HCT116 (cell line): Measurements from ENCODE around the gene WASF2.
A peak's percentile ranks its signal among the peaks of the same experiment; 100 is the strongest.

Experiments
- CEBPB ChIP-seq: IDR thresholded peaks from 2 replicates; pipeline ENCODE4 v1.6.1; 2012; ENCODE audit warnings: low read depth
- CTCF ChIP-seq, 3 experiments: fragments of 200-600 bp in 1 of 3; sonication (generic) in 1 of 3; IDR thresholded peaks in 2 of 3; conservative IDR thresholded peaks in 1 of 3; 2 replicates each; pipeline ENCODE4 v1.5.1; 2012 to 2017; ENCODE audit warnings: low read depth in 2 of 3, low read length in 2 of 3, antibody characterized with exemption in 1 of 3, borderline replicate concordance in 1 of 3, control low read depth in 1 of 3, mild to moderate bottlenecking in 1 of 3, mixed read lengths in 1 of 3, mixed run types in 1 of 3, moderate library complexity in 1 of 3; ENCODE audit not compliant: insufficient read depth in 1 of 3
- EZH2 ChIP-seq: fragments of 200-600 bp; sonication (generic); IDR thresholded peaks from 2 replicates; pipeline ENCODE4 v1.6.1; 2017; ENCODE audit warnings: antibody characterized with exemption, mixed run types
- EZH2phosphoT487 ChIP-seq: fragments of 200-600 bp; IDR thresholded peaks from 2 replicates; pipeline ENCODE4 v1.6.1; 2018; ENCODE audit warnings: antibody characterized with exemption, borderline replicate concordance
- JUND ChIP-seq: IDR thresholded peaks from 2 replicates; pipeline ENCODE4 v1.6.1; 2012
- MAX ChIP-seq: IDR thresholded peaks from 2 replicates; pipeline ENCODE4 v1.6.1; 2012
- POLR2AphosphoS5 ChIP-seq: IDR thresholded peaks from 2 replicates; pipeline ENCODE4 v1.6.1; 2011; ENCODE audit warnings: mild to moderate bottlenecking, low read depth, low read length, moderate library complexity
- RAD21 ChIP-seq: IDR thresholded peaks from 2 replicates; pipeline ENCODE4 v1.6.1; 2012; ENCODE audit warnings: low read depth, mild to moderate bottlenecking
- REST ChIP-seq: IDR thresholded peaks from 2 replicates; pipeline ENCODE4 v1.6.1; 2012; ENCODE audit warnings: low read depth
- SIN3A ChIP-seq: IDR thresholded peaks from 2 replicates; pipeline ENCODE4 v1.6.1; 2012; ENCODE audit warnings: low read depth
- SP1 ChIP-seq: IDR thresholded peaks from 2 replicates; pipeline ENCODE4 v1.6.1; 2012; ENCODE audit warnings: low read depth
- YY1 ChIP-seq: IDR thresholded peaks from 2 replicates; pipeline ENCODE4 v1.6.1; 2011; ENCODE audit warnings: low read length, low read depth, moderate library complexity, mild to moderate bottlenecking; ENCODE audit not compliant: insufficient replicate concordance; ENCODE audit errors: extremely low read depth
- ZFX ChIP-seq: fragments of 450-650 bp; IDR thresholded peaks from 2 replicates; pipeline ENCODE4 v1.6.1; 2017

- TF ChIP-seq RAD21: peak; percentile 69; the same call in 1 of the 2 replicates
- no peak for TF ChIP-seq REST
- TF ChIP-seq JUND: no peak
- peak; percentile 16 to 66 (median 38); a peak in 3 of 6 replicates for TF ChIP-seq CTCF (IDR thresholded peaks at IDR 0.05 in 2 of 3, conservative IDR thresholded peaks at IDR 0.05 in 1 of 3; ENCODE audit: borderline replicate concordance in 1 of 3, insufficient read depth in 1 of 3, low read depth in 2 of 3, low read length in 2 of 3)
- no peak for TF ChIP-seq CEBPB
- TF ChIP-seq YY1: no peak
- TF ChIP-seq POLR2AphosphoS5: no peak
- TF ChIP-seq SIN3A: no peak
- TF ChIP-seq EZH2phosphoT487: no peak
- no peak for TF ChIP-seq ZFX
- no peak for TF ChIP-seq SP1
- TF ChIP-seq MAX: no peak
- TF ChIP-seq EZH2: no peak
These were observed 120.9 kb downstream of the WASF2 start for GRCh38 chr1:27368869-27369582.
